A549 (cell line): ENCODE data around the gene RAP2C. TPM values are rescaled to one million over a fixed set of nuclear protein-coding genes. Genes with fewer than 3 reads are reported as not detected.

Source experiments
- ATAC-seq, 2 experiments: fragments of 200-7000 bp in 1 of 2; fragments of >200 bp in 1 of 2; cut with Nextera tagmentation in 1 of 2; cut with Tn5 transposase in 1 of 2; 3 replicates each; pipeline versions ENCODE4 v1.8.0 to v1.9.1; 2018 to 2020; ENCODE audit warnings: mild to moderate bottlenecking in 1 of 2, moderate library complexity in 1 of 2
- CTCF ChIA-PET: fragments of 300-600 bp; sonication (Branson Sonifier 250); formaldehyde crosslinking; extraction: SDS; loops from one replicate; lab custom pipeline; 2021; ENCODE audit warnings: antibody characterized with exemption, inconsistent platforms; lab: Yijun Ruan, JAX
- POLR2A ChIA-PET: fragments of 350-600 bp; formaldehyde crosslinking; extraction: SDS; loops from one replicate; lab custom pipeline; 2021; ENCODE audit warnings: antibody characterized with exemption, inconsistent platforms; lab: Yijun Ruan, JAX
- DNase-seq, 2 experiments: peaks; one replicate each; pipeline versions ENCODE4 v3.0.0 to v3.0.0-alpha.2; 2011 to 2016; ENCODE audit warnings: low read depth in 1 of 2, low spot score in 1 of 2
- FAIRE-seq: peaks from 2 replicates; lab custom pipeline; 2011; peaks lifted over from hg19 to GRCh38; lab: Jason Lieb, UNC
- H3K27ac ChIP-seq, 2 experiments: fragments of >200 bp; sonication (Bioruptor Twin); formaldehyde crosslinking; 3 replicates each; pipeline ENCODE4 v1.5.1; 2016 to 2017
- H3K4me1 ChIP-seq: fragments of >200 bp; sonication (Bioruptor Twin); formaldehyde crosslinking; 3 replicates; pipeline ENCODE4 v1.6.1; 2016
- H3K4me2 ChIP-seq: fragments of >200 bp; sonication (Bioruptor Twin); formaldehyde crosslinking; 3 replicates; pipeline ENCODE4 v1.6.1; 2016
- H3K4me3 ChIP-seq: fragments of >200 bp; sonication (Bioruptor Twin); formaldehyde crosslinking; 3 replicates; pipeline ENCODE4 v1.5.1; 2016
- H3K9me3 ChIP-seq: fragments of >200 bp; sonication (Bioruptor Twin); formaldehyde crosslinking; 3 replicates; pipeline ENCODE4 v1.6.1; 2016
- ATOH8 ChIP-seq: fragments of 250-450 bp; sonication (Bioruptor Pico); IDR thresholded peaks from 2 replicates; pipeline ENCODE4 v1.5.0; 2020; ENCODE audit warnings: low read depth, mild to moderate bottlenecking, moderate library complexity
- CBX8 ChIP-seq: fragments of 200-600 bp; sonication (generic); IDR thresholded peaks from 2 replicates; pipeline ENCODE4 v1.6.1; 2016
- CEBPB ChIP-seq, 2 experiments: fragments of >200 bp in 1 of 2; sonication (Bioruptor Twin) in 1 of 2; formaldehyde crosslinking in 1 of 2; IDR thresholded peaks; 2 replicates each; pipeline ENCODE4 v1.6.1; 2012 to 2016
- CHD2 ChIP-seq: fragments of 150-350 bp; IDR thresholded peaks from 2 replicates; pipeline ENCODE4 v1.6.1; 2014; ENCODE audit warnings: low read length; ENCODE audit not compliant: partially characterized antibody
- ELK1 ChIP-seq: fragments of 150-350 bp; IDR thresholded peaks from 2 replicates; pipeline ENCODE4 v1.6.1; 2014; ENCODE audit warnings: low read depth, mild to moderate bottlenecking, low read length
- FOSB ChIP-seq: fragments of 250-450 bp; sonication (Bioruptor Pico); IDR thresholded peaks from 2 replicates; pipeline ENCODE4 v1.5.0; 2020; ENCODE audit warnings: mild to moderate bottlenecking, moderate library complexity
- FOXS1 ChIP-seq: fragments of 250-450 bp; sonication (Bioruptor Pico); IDR thresholded peaks from 2 replicates; pipeline ENCODE4 v1.5.0; 2020; ENCODE audit warnings: mild to moderate bottlenecking, moderate library complexity
- JUNB ChIP-seq: fragments of >200 bp; sonication (Bioruptor Twin); formaldehyde crosslinking; IDR thresholded peaks from 2 replicates; pipeline ENCODE4 v1.6.1; 2016
- KDM1A ChIP-seq: fragments of 200-600 bp; sonication (generic); IDR thresholded peaks from 2 replicates; pipeline ENCODE4 v1.6.1; 2016; ENCODE audit warnings: low read depth, mild to moderate bottlenecking
- KDM5A ChIP-seq: fragments of 200-600 bp; sonication (generic); IDR thresholded peaks from 2 replicates; pipeline ENCODE4 v1.6.1; 2016; ENCODE audit warnings: antibody characterized with exemption, mild to moderate bottlenecking
- MAFK ChIP-seq: fragments of 450-650 bp; IDR thresholded peaks from 2 replicates; pipeline ENCODE4 v1.6.1; 2014; ENCODE audit not compliant: partially characterized antibody
- MYC ChIP-seq: IDR thresholded peaks from 2 replicates; pipeline ENCODE4 v1.6.1; 2012; ENCODE audit warnings: mild to moderate bottlenecking, inconsistent platforms, low read length, improper control_type of control experiment, borderline replicate concordance
- NFE2L2 ChIP-seq: fragments of 150-350 bp; conservative IDR thresholded peaks from 2 replicates; pipeline ENCODE4 v1.6.1; 2014; ENCODE audit warnings: low read length
- NPAS2 ChIP-seq: fragments of 250-450 bp; sonication (Bioruptor Pico); IDR thresholded peaks from 2 replicates; pipeline ENCODE4 v1.8.0; 2022; ENCODE audit warnings: mild to moderate bottlenecking, moderate library complexity, borderline replicate concordance
- NR3C1 ChIP-seq: fragments of >200 bp; sonication (Bioruptor Twin); formaldehyde crosslinking; IDR thresholded peaks from 3 replicates; pipeline ENCODE4 v1.6.1; 2017
- POLR2A ChIP-seq: IDR thresholded peaks from 2 replicates; pipeline ENCODE4 v1.6.1; 2012; ENCODE audit warnings: mild to moderate bottlenecking, low read length
- POLR2AphosphoS2 ChIP-seq: conservative IDR thresholded peaks from 2 replicates; pipeline ENCODE4 v1.6.1; 2012; ENCODE audit warnings: low read length, improper control_type of control experiment, inconsistent platforms
- RAD21 ChIP-seq, 2 experiments: fragments of >200 bp in 1 of 2; sonication (Bioruptor Twin) in 1 of 2; formaldehyde crosslinking in 1 of 2; IDR thresholded peaks in 1 of 2; conservative IDR thresholded peaks in 1 of 2; 2 replicates in 1 of 2; 3 replicates in 1 of 2; pipeline ENCODE4 v1.6.1; 2012 to 2018; ENCODE audit warnings: inconsistent platforms in 1 of 2
- RFX5 ChIP-seq: fragments of 450-650 bp; IDR thresholded peaks from 2 replicates; pipeline ENCODE4 v1.7.1; 2014; ENCODE audit warnings: antibody characterized with exemption, mild to moderate bottlenecking, moderate library complexity
- SMC3 ChIP-seq: fragments of >200 bp; sonication (Bioruptor Twin); formaldehyde crosslinking; IDR thresholded peaks from 3 replicates; pipeline ENCODE4 v1.6.1; 2018; ENCODE audit warnings: inconsistent platforms
- SREBF2 ChIP-seq: fragments of 450-650 bp; IDR thresholded peaks from 2 replicates; pipeline ENCODE4 v1.6.1; 2014; ENCODE audit warnings: mild to moderate bottlenecking, moderate library complexity
- USF2 ChIP-seq: fragments of 450-650 bp; IDR thresholded peaks from 2 replicates; pipeline ENCODE4 v1.6.1; 2014; ENCODE audit warnings: antibody characterized with exemption
- WGBS: methylation state at CpG from one replicate; pipeline ENCODE4 v1.1.6; 2017; ENCODE audit errors: missing lambda C conversion rate; 5-methylcytosine and 5-hydroxymethylcytosine counted together
- polyA plus RNA-seq, 4 experiments: library from polyadenylated mRNA; depleted of rRNA in 3 of 4; stranded (reverse); fragments of >200 nt; fragmentation: RNase III in 1 of 4; extraction: RNeasy Plus Mini Kit Qiagen cat#74134 plus additional on column Dnase treatment in 1 of 4; gene quantifications; 2 replicates in 3 of 4; 3 replicates in 1 of 4; pipeline ENCODE4 v1.2.3, GENCODE V29; 2011 to 2017

RAP2C gene
- polyA plus RNA-seq, 2 of the 4 experiments (the other 2 are of a cell fraction) = 25.8 to 27.2 TPM

GRCh38 chrX:132204629-132205028 lies 14.6 kb downstream of the RAP2C start:
- FAIRE-seq (no peak), DNase-seq (no peak), ATAC-seq (no peak)
- ChIA-PET CTCF (no interaction called here), POLR2A (no interaction called here)
- Histone ChIP-seq H3K9me3 (no peaks in the 10 kb centered on the region), H3K4me2 (no peak overlapping the region), H3K4me1 (peaks cover 4% of the 10 kb centered on the region; the same call in 2 of the 3 replicates), H3K4me3 (no peak overlapping the region), H3K27ac (no peak overlapping the region)
- TF ChIP-seq RAD21 (conservative IDR thresholded peaks at IDR 0.05 in 1 of 2, IDR thresholded peaks at IDR 0.05 in 1 of 2) = no peak
- TF ChIP-seq FOSB = no peak
- no peak for TF ChIP-seq POLR2AphosphoS2
- TF ChIP-seq SMC3 = no peak
- TF ChIP-seq USF2 = no peak
- 100% methylated on average over 1 of the region's 1 CpG for WGBS

- ChIA-PET CTCF (interaction anchor here (0.6 to 1.6 kb wide), 5 partner anchors 19 to 474 kb away, joined by 3 read pairs; no protein-coding TSS in a partner anchor), POLR2A (no interaction called here)
- no peak for DNase-seq
- H3K27ac ChIP-seq = no peak overlapping the region
- 77% methylated on average over 5 of the region's 5 CpGs for WGBS
- TF ChIP-seq NPAS2 (no peak), NR3C1 (no peak), KDM5A (no peak)
- TF ChIP-seq, all 56 proteins: peak for 0
- Histone ChIP-seq H3K4me3 (no peak overlapping the region), H3K4me2 (no peak overlapping the region), H3K9me3 (no peaks in the 10 kb centered on the region), H3K4me1 (no peaks in the 10 kb centered on the region)
- FAIRE-seq (no peak), ATAC-seq (no peak)
Observed at GRCh38 chrX:132200976-132201375, 18.3 kb downstream of the RAP2C start.

GRCh38 chrX:132199941-132200340 lies 19.3 kb downstream of the RAP2C start:
- Histone ChIP-seq H3K27ac (no peak overlapping the region), H3K4me2 (no peak overlapping the region), H3K4me3 (no peak overlapping the region), H3K4me1 (no peaks in the 10 kb centered on the region), H3K9me3 (no peaks in the 10 kb centered on the region)
- ChIA-PET POLR2A (no interaction called here), CTCF (interaction anchor here (1.6 kb wide), 1 partner anchor 30 kb away, joined by 3 read pairs; no protein-coding TSS in a partner anchor)
- DNase-seq (no peak), FAIRE-seq (no peak), ATAC-seq (no peak)
- 94% methylated on average over 5 of the region's 6 CpGs for WGBS
- TF ChIP-seq KDM5A = no peak
- TF ChIP-seq RFX5 = no peak
- TF ChIP-seq USF2 = no peak
- no peak for TF ChIP-seq MAFK
- no peak for TF ChIP-seq NR3C1
- no peak for TF ChIP-seq SREBF2
- no peak for TF ChIP-seq CBX8
- no peak for TF ChIP-seq JUNB
- TF ChIP-seq CEBPB (IDR thresholded peaks at IDR 0.05) = no peak
- no peak for TF ChIP-seq NFE2L2
- TF ChIP-seq POLR2A = no peak
- no peak for TF ChIP-seq ATOH8 (CRISPR knock-in tag)
- no peak for TF ChIP-seq ELK1
- TF ChIP-seq RAD21 (conservative IDR thresholded peaks at IDR 0.05 in 1 of 2, IDR thresholded peaks at IDR 0.05 in 1 of 2) = no peak
- no peak for TF ChIP-seq FOXS1 (CRISPR knock-in tag)
- no peak for TF ChIP-seq MYC
- no peak for TF ChIP-seq KDM1A
- TF ChIP-seq CHD2 = no peak
